Pancreas (tissue), 10 donors: Measurements from ENCODE around the gene ROM1. TPM values are rescaled to one million over a fixed set of nuclear protein-coding genes. Genes with fewer than 3 reads are reported as not detected.

ENCODE experiments used
- ATAC-seq, 4 donors: fragments of 200-7000 bp; cut with Tn5 transposase; one replicate each; pipeline versions ENCODE4 v1.8.0 to v1.9.1; 2020; ENCODE audit warnings: mild to moderate bottlenecking in 4 of 4, moderate library complexity in 4 of 4
- DNase-seq, 6 donors: peaks; one replicate each; pipeline ENCODE4 v3.0.0-alpha.2; 2020
- FAIRE-seq: peaks from 2 replicates; lab custom pipeline; 2012; peaks lifted over from hg19 to GRCh38; lab: Jason Lieb, UNC
- H3K27ac ChIP-seq, 4 donors: fragments of 200-600 bp; sonication (generic); 1 replicate in 3 of 4; 2 replicates in 1 of 4; pipeline versions ENCODE4 v1.5.0 to v1.8.0; 2020
- H3K27me3 ChIP-seq, 4 donors: fragments of 200-600 bp; one replicate each; pipeline ENCODE4 v1.8.0; 2021
- H3K36me3 ChIP-seq, 3 donors: fragments of 200-600 bp; sonication (generic) in 1 of 3; one replicate each; pipeline versions ENCODE4 v1.5.0 to v1.8.0; 2020 to 2021
- H3K4me1 ChIP-seq, 3 donors: fragments of 200-600 bp; one replicate each; pipeline ENCODE4 v1.8.0; 2021
- H3K4me3 ChIP-seq, 4 donors: fragments of 200-600 bp; sonication (generic) in 2 of 4; one replicate each; pipeline versions ENCODE4 v1.5.0 to v1.8.0; 2020 to 2021
- H3K9me3 ChIP-seq, 4 donors: fragments of 200-600 bp; one replicate each; pipeline ENCODE4 v1.8.0; 2021
- WGBS, 2 donors: extraction: QIAGEN DNeasy Blood & Tissue Kit; methylation state at CpG; one replicate each; pipeline ENCODE4 v1.1.7; 2013; 5-methylcytosine and 5-hydroxymethylcytosine counted together
- intact Hi-C, 3 donors: fragments of 100-400 bp; cut with DNase I; formaldehyde crosslinking; loops; one replicate each; pipeline versions ENCODE4 v1.11.1 to v1.14.2; 2022
- polyA plus RNA-seq, 2 donors: library from polyadenylated mRNA; stranded (reverse); fragments of 200-250 nt; gene quantifications; one replicate each; pipeline ENCODE4 v1.2.3, GENCODE V29; 2013
- total RNA-seq, 6 donors: library from RNA; stranded (reverse); fragmentation: NEBNext Ultra II Directional in 4 of 6; extraction: Animal tissue kit (Norgen Biotek cat#: 25700) in 4 of 6; gene quantifications; one replicate each; pipeline versions ENCODE4 v1.2.1 to v1.2.4, GENCODE V29; 2021 to 2023
- TF ChIP-seq, protein P1 (sequence below), 4 donors: fragments of 200-600 bp; sonication (generic) in 3 of 4; IDR thresholded peaks; one replicate each; pipeline versions ENCODE4 v1.5.0 to v1.8.0; 2021; ENCODE audit warnings: antibody characterized with exemption in 4 of 4
- donor health status: healthy with polysubstance abuse.
- donor health status: DM: no; HTN: no; CAD: no; lungs with moderate emphysema.
- donor health status: DM: no; HTN: no; CAD: no.
- donor health status: control.
- donor health status: control.
- donor health status: Bipolar disorder and iron deficiency.
- donor health status: DM: yes; HTN: yes; CAD: no.
- donor health status: DM: no; HTN: no; CAD: no.
- donor health status: DM: no; HTN: no; CAD: no.
- donor health status: DM: yes; HTN: yes; CAD: no.

The ROM1 gene
- total and polyA plus RNA-seq, 8 donors, result 0.65 to 5.6 (median 1.8) TPM

DNA sequence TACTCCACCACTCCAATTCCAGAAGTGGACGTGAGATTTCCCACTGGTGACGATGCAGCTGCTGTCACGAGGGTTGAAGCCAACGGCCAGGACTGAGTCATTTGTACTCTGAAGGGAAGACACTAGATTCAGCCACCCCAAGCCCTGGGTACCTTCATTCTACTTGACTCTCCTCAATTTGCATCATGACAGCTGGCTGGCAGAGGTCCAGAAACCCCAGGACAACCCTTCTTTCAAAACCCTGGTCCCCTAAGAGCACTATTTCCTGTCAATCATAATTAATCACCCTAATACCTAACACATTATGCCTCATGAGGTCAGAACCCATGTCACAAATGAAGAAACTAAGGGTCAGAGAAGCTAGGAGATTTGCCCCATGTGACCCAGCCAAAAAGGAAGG lies 5.3 kb upstream of the ROM1 start:
- ATAC-seq, result no peak
- DNase-seq, result no peak

DNA sequence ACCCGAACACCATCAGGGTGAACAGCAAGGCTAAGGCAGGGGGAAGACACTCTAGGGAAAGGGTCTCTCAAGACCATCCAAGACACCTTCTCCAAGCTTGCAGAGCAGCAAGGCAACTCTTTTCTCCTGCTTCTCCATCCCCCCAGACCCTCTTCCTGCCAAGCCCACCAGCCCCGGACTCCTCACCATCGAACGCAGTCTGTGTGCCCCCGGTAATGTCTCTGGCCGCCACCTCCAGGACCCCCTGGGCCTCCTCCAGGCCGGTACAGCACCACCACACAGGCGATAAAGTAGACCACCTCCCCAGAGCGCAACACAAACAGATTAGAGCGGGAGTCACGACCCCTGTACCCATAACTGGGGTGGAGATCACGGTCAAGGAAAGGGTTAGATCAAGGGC lies 4.3 kb upstream of the ROM1 start:
- Histone ChIP-seq H3K27me3 (no peaks in the 10 kb centered on the region), H3K27ac (no peak overlapping the region), H3K4me1 (peaks cover 0 to 11% (median 0%) of the 10 kb centered on the region in 3 donors), H3K9me3 (no peaks in the 10 kb centered on the region), H3K4me3 (no peak overlapping the region), H3K36me3 (peaks cover 0 to 10% (median 0%) of the 10 kb centered on the region in 3 donors)
- 87 to 95% methylated on average over 12 of the region's 12 CpGs for WGBS, 2 donors
- intact Hi-C loops, result no loop called here
- no peak for DNase-seq
- FAIRE-seq, result no peak
- ATAC-seq, result no peak
- TF ChIP-seq, protein P1, sequence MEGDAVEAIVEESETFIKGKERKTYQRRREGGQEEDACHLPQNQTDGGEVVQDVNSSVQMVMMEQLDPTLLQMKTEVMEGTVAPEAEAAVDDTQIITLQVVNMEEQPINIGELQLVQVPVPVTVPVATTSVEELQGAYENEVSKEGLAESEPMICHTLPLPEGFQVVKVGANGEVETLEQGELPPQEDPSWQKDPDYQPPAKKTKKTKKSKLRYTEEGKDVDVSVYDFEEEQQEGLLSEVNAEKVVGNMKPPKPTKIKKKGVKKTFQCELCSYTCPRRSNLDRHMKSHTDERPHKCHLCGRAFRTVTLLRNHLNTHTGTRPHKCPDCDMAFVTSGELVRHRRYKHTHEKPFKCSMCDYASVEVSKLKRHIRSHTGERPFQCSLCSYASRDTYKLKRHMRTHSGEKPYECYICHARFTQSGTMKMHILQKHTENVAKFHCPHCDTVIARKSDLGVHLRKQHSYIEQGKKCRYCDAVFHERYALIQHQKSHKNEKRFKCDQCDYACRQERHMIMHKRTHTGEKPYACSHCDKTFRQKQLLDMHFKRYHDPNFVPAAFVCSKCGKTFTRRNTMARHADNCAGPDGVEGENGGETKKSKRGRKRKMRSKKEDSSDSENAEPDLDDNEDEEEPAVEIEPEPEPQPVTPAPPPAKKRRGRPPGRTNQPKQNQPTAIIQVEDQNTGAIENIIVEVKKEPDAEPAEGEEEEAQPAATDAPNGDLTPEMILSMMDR (IDR thresholded peaks at IDR 0.05), result no peak

More for the DNA sequence above, 5.3 kb upstream of the ROM1 start:
- WGBS, 2 donors, result 81 to 90% methylated on average over 4 of the region's 4 CpGs
- H3K4me1 ChIP-seq, result peaks cover 0 to 8% (median 0%) of the 10 kb centered on the region in 3 donors
- H3K36me3 ChIP-seq, result peaks cover 0 to 10% (median 0%) of the 10 kb centered on the region in 3 donors
- H3K4me3 ChIP-seq, result no peak overlapping the region
- intact Hi-C loops, result no loop called here
- FAIRE-seq, result no peak
- TF ChIP-seq, protein P1 (IDR thresholded peaks at IDR 0.05), result no peak
- H3K27me3 ChIP-seq, result no peaks in the 10 kb centered on the region
- H3K9me3 ChIP-seq, result no peaks in the 10 kb centered on the region
- H3K27ac ChIP-seq, result no peak overlapping the region

DNA sequence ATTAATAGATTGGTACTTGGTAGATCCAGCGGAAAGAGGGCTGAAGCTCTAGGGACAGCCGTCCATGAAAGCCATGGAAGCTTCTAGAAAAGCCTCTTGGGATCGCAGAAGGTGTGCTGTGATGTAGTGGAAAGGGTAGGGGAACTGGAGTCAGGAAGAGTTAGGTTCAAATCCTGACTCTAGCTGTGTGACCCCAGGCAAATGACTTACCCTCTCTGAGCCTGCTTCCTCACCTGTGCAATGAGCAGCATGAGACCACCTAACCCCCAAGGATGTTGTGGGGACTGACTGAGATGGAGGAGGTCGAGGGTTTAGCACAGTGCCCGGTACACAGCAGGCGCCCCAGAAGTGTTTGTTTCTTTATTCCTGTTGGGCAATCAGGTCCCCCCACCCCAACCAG lies 2.7 kb upstream of the ROM1 start:
- Histone ChIP-seq H3K36me3 (peaks cover 0 to 6% (median 0%) of the 10 kb centered on the region in 3 donors), H3K4me1 (peaks cover 0 to 11% (median 0%) of the 10 kb centered on the region in 3 donors), H3K27me3 (no peaks in the 10 kb centered on the region), H3K27ac (no peak overlapping the region), H3K9me3 (no peaks in the 10 kb centered on the region), H3K4me3 (no peak overlapping the region)
- intact Hi-C loops, result no loop called here
- no peak for DNase-seq
- no peak for ATAC-seq
- WGBS, 2 donors, result 82 to 87% methylated on average over 6 of the region's 6 CpGs
- FAIRE-seq, result no peak
- TF ChIP-seq, protein P1 (IDR thresholded peaks at IDR 0.05), result no peak

DNA sequence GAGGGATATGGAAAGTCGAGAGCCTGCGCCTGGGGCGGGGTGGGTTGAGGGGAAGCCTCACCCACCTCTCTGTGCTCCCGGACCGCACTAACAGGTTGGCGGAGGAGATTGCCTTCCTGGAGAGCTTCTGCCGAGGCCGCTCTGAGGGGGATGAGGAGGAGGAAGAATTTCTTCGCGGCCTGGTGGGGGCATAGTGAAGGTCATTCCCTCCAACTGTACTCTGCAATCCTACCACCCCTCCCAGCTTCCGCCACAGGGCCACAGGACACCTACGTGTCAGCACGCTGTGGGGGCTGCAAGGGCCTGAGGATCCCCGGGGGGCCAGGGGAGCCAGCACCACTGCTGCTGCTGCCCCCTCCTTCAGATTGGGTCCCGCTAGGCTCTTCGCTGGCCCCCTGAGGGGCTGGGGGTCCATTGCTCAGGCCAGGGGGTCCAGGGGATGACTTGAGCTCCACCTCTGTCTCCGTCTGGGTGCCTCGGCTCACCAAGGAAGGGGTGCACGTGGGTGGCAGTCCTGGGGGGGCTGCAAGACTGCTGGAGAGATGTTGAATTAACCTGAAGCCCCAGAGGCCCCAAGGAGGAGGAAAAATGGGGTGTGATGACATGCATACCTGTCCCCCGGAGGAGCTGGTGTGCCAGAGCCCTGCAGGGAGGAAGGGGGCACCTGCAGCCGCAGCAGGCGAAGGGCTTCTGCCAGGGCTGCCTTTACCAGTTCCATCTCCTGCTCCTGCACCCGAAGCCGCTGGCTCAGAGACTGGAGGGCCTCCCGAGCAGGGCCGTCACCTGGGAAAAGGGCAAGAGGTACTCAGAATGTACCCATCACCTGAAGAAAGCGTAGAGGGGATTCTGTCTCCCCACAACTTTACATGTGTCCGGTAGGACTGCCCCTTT lies 2.0 kb upstream of the ROM1 start:
- FAIRE-seq (no peak), DNase-seq (no peak), ATAC-seq (no peak)
- H3K9me3 ChIP-seq, result no peaks in the 10 kb centered on the region
- H3K27ac ChIP-seq, result no peak overlapping the region
- intact Hi-C loops, result no loop called here
- 78 to 81% methylated on average over 25 to 28 of the region's 28 CpGs for WGBS, 2 donors
- H3K4me3 ChIP-seq, result peak overlapping the region in 3 of 4 donors; percentile 42 to 82 (median 71)
- no peaks in the 10 kb centered on the region for H3K27me3 ChIP-seq
- peaks cover 0 to 11% (median 0%) of the 10 kb centered on the region in 3 donors for H3K4me1 ChIP-seq
- TF ChIP-seq, protein P1 (IDR thresholded peaks at IDR 0.05), result no peak
- H3K36me3 ChIP-seq, result peaks cover 0 to 3% (median 0%) of the 10 kb centered on the region in 3 donors
